GM21528 (cell line): Measurements from ENCODE around the gene SPAG17.

Experiments used
- ATAC-seq: cut with Tn5 transposase; IDR thresholded peaks from one replicate; pipeline ENCODE4 v1.9.1; 2021; ENCODE audit warnings: mild to moderate bottlenecking, moderate library complexity; ENCODE audit not compliant: unreplicated experiment, low FRiP score

The SPAG17 gene

GRCh38 chr1:118185084-118185832 is at the start of gene SPAG17:
Gene SPAG17, minus strand, starts transcription at chr1:118185228. Its CDS starts 71 bp downstream, at chr1:118185157.
- no peak for ATAC-seq

- ATAC-seq: no peak
Observed at GRCh38 chr1:118225471-118225870, 40.4 kb upstream of the SPAG17 start.

- no peak for ATAC-seq
Observed at GRCh38 chr1:118223426-118223825, 38.4 kb upstream of the SPAG17 start.

GRCh38 chr1:118219438-118219837 is 34.4 kb upstream of the SPAG17 start:
- ATAC-seq: no peak

GRCh38 chr1:118217141-118217838 is 32.3 kb upstream of the SPAG17 start:
- no peak for ATAC-seq

- ATAC-seq: no peak
Observed at GRCh38 chr1:118214866-118215265, 29.8 kb upstream of the SPAG17 start.

- ATAC-seq: no peak
Observed at GRCh38 chr1:118210723-118211110, 25.7 kb upstream of the SPAG17 start.

GRCh38 chr1:118210051-118210722 is 25.2 kb upstream of the SPAG17 start:
- ATAC-seq: no peak

- no peak for ATAC-seq
Observed at GRCh38 chr1:118209648-118210047, 24.6 kb upstream of the SPAG17 start.

GRCh38 chr1:118206966-118207365 is 21.9 kb upstream of the SPAG17 start:
- ATAC-seq: no peak

- no peak for ATAC-seq
Observed at GRCh38 chr1:118204648-118205047, 19.6 kb upstream of the SPAG17 start.

GRCh38 chr1:118204105-118204504 is 19.1 kb upstream of the SPAG17 start:
- no peak for ATAC-seq

- no peak for ATAC-seq
Observed at GRCh38 chr1:118202076-118202608, 17.1 kb upstream of the SPAG17 start.

GRCh38 chr1:118201524-118201923 is 16.5 kb upstream of the SPAG17 start:
- ATAC-seq: no peak

- no peak for ATAC-seq
Observed at GRCh38 chr1:118200836-118201235, 15.8 kb upstream of the SPAG17 start.

- ATAC-seq: no peak
Observed at GRCh38 chr1:118190561-118190960, 5.5 kb upstream of the SPAG17 start.

GRCh38 chr1:118189564-118189963 is 4.5 kb upstream of the SPAG17 start:
- no peak for ATAC-seq

- ATAC-seq: no peak
Observed at GRCh38 chr1:118188411-118188810, 3.4 kb upstream of the SPAG17 start.

- ATAC-seq: no peak
Observed at GRCh38 chr1:118186026-118186425, 998 bp upstream of the SPAG17 start.

- no peak for ATAC-seq
Observed at GRCh38 chr1:118184739-118185083, 317 bp downstream of the SPAG17 start.

GRCh38 chr1:118183586-118183985 is 1.4 kb downstream of the SPAG17 start:
- no peak for ATAC-seq
